Measurements from ENCODE around the gene GTF2F1.
"Not testable (repeated sequence)": the region's sequence is repeated elsewhere in the genome, so short reads cannot be mapped to it uniquely, and the experiment has no call there.

GTF2F1 gene

DNA sequence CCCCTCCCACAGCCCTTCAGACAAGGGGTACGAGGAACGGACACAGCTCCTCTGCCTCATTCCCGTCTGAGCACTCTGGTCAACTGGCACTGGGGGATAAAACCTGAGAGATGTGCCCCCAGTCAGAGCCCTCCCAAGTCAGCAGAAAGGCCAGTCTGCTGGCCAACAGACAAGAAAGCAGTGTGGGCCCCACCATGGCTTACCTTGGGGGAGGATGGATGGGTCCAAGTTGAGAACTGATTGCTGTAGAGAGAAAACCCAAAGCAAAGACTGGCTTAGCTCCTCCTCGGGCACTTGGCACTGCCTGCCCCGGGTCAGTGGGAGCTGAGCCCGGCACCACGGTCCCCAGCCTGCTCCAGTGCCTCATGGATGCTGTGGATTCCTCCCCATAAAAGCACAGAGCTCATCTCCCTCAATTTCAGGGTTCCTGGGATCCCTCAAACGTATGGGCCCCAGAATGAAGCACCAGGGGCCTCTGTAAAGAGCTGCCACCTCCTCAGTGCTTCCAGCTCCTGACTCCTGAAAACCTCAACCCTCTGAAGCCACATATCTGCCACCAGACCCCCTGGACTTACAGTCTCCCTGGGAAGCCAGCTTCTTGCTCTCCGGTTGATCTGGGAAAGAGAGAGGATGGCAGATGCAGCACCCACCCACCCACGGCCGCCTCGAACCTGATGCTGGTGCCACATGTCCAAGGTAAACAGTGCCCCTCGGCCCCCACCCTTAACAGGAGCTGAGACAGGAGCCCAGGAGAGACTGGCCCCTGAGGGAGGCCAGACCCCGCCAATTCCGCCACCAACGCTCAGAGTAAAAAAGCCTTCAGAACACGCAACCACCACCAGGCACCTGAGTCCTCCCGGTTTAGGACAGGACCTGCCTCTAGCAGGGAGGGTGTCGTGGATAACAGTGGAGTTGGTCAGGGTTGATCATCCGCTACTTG, 28.4 kb upstream of the GTF2F1 start:
- Histone ChIP-seq H3K4me3 (no peak overlapping the region), H3K27ac (no peak overlapping the region)

DNA sequence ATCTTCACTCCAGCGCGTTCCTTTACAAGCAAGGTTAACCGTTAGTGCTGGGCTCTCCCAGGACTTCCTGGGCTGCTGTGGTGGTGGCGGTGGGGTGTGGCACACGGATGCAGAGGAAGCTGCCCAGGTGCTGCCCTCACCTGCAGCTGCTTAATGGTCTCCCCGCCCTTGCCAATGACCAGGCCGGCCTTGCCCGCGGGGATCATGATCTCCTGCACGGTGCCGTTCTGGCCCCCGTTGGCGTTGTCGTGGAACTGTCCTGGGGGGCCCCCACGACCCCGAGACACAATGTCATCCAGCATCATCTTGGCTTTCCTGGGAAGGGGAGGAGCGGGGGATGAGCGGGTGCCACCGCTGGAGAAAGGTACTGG, 25.6 kb upstream of the GTF2F1 start:
- Histone ChIP-seq H3K4me3 (no peak overlapping the region), H3K27ac (no peak overlapping the region)

DNA sequence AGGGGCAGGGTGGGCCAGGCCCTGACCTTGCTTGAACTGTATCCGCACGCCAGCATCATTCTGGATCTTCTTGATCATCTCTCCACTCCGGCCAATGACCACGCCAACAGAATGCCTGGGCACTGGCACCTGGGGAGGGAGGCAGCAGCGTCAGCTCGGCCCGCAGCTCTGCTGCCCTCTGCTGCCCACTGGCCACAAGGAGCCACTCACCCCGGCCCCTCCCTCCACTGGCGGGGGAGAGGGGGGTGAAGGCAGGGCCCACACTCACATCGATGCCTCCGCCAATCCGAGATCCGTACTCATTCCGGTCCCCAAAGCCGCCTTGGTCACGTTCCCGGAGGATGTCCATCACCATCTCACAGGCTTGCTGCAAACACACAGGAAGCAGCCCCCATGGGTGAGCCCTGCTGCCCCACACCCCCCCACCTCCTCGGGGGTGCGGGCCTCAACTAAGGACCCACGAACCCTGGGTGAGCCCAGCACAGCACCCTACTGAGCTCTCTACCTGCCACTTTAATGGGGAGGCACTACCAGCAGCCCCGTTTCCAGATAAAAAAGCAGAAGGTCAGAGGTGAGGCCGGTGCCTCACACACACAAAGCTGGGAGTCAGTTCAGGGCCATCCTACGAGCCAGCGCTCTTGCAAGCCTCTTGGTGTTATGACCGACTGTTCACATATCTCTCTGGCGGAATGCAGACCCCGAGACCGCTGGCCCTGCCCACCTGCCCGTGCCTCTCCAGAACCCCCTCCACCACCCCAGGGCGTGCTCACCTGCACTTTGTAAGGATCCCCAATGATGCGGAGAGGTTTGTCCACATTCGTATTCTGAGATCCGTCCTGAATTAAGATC, 25.0 kb upstream of the GTF2F1 start:
- no peak overlapping the region for H3K4me3 ChIP-seq
- no peak overlapping the region for H3K27ac ChIP-seq

DNA sequence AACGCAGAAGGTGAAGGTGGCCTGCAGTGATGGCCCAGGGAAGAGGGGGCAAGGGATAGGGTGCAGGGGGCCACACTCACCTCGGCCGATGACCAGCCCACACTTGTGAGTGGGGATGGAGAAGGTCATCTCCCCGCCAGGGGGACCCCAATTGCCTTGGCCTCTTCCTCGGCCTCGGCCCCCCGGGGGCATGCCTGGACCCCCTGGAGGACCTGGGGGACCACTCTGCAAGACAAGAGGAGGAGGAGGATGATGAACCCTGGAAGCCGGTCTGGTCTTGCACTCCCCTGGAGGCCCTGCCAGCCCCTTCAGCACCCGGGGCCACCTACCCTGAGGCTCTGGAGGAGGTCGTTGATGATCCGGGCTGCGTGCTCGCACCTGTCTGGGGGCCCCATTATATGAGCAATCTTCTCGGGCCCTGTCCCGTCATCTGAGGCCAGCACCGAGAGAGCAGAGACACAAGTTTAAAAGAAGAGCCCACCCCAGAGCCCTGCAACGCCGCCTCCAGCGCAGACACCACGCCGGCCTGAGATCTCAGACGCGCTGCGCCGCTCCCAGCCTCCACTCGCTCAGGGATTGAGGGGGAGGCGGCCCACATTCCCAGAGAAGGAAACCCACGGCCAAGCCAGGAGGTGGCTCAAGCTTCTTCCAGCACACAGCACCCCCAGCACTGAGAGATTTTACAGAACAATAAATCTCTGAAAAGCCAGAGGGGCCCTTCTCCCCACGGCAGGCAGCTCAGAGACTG, 23.9 kb upstream of the GTF2F1 start:
- H3K4me3 ChIP-seq = no peak overlapping the region
- no peak overlapping the region for H3K27ac ChIP-seq

DNA sequence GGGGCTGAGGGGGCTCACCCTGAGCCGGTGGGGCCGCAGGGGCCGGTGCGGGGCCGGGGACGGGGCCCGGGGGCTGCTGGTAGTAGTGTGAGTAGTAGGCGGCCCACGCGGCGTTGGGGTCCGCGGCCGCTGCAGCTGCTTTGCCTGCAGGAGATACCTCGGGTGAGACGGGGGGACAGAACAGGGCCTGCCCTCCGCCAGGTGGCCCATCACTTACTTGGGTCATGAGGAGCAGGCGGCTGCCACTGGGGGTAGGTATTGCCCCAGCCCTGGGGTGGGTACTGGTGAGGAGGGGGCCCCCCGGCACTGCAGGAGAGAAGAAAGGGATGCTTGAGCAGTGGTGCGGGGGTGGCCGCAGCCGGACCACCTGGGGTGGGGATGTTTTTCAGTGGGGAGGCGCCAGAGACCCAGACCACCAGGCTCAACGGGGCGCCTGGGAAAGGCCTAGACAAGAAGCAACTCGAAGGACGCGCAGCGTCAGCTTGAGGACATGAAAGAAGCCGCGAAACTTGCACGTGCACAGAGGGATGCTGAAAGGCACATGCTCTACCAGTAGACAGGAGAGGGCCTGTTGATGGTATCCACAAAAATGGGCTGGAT, 22.7 kb upstream of the GTF2F1 start:
- no peak overlapping the region for H3K4me3 ChIP-seq
- H3K27ac ChIP-seq = no peak overlapping the region

DNA sequence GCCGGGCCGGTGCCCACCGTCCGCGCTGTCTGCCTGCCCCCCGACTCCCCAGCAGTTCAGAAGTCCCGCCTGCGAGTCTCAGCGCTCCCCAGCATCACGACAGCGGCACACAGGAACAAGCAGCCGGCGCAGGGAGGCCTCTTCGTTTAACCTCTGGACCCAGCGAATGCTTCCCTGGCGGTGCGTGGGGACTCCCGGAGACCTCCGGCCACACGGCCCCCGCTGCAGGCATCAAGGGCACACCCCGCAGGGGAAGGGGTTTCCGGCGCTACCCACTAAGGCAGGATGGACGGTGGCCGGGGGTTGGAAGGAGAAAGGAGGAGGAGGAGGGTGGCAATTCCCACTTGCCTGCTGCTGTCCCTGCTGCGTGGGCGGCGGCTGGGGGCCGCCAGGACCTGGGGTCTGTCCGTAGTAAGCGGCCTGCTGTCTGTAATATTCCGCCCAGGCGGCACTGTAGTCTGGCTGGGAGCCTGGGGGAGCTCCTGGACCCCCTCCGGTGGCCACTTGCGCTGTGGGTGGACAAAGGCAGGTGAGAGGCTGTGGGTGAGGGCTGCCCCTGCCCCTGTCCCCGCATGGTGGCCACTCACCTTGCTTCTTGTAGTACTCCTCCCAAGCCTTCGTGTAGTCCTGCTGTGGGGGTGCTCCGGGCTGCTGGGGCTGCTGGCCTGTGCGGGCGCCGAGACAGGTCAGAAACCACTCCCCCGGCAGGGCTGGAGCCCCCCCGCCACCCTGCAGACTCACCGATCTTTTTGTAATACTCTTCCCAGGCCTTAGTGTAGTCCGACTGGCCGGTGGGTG, 22.0 kb upstream of the GTF2F1 start:
- H3K4me3 ChIP-seq = no peak overlapping the region
- no peak overlapping the region for H3K27ac ChIP-seq

DNA sequence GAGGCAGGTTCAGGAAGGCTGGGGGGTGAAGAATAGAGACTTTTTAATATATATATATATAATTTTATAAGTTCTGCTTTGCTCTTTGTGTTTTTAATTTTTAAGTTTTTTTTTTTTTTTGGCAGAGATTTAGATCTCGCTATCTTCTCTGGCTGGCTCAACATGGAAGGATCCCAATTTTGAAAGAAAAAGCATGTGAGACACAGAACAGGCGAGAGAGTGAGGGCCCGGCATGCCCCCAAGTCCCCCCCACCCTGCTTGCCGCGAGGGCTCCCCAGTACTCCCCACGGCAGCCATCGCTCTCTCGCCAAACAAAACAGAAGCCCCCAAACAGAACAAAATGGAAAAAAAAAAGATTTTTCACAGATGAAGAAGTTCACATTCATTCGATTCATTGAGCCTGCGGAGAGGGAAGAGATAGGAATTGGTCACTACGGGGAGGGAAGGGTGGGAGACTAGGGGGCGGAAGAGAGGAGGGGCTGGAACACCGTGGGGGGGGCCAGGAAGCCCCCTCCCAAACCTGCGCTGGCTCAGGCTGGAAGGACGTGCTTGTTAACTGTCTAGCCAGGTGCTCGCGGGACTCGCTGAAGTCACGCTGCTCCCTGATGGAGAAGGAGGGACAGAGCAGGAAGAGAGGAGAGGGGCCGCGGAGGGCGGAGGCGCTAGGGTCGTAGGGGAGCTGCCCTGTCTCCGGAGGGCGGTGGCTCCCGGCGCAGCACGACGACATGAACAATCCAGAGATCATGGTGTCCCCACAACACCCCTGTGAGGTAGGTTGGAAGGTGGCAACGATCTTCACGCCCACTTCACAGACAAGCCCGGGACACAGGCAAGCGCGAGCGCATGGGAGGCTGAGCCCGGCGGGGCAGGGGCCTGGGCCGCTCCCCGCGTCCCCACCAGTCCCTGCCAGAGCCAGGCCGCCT, 21.0 kb upstream of the GTF2F1 start:
- H3K27ac ChIP-seq = peak overlapping the region in 1 of 21 experiments; percentile 57
- no peak overlapping the region for H3K4me3 ChIP-seq

DNA sequence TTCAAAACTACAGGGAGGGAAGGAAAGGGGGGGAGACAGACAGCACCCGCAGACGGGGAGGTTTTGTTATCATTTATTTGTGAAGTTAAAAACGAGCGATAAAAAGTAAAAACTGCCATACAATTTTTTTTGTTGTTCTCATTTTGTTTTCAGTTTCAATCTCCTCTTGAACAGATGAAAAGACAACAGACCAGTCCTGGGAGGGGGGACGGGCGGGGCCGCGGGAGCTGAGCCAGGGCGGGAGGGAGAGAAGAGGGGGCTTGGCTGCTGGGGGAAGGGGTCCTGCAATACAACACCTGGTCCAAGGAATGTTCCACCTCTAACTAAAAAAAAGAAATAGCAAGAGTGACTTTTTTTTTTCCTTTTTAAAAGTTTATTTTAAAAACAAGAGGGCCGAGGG, 20.3 kb upstream of the GTF2F1 start:
- H3K27ac ChIP-seq = peak overlapping the region in 1 of 21 experiments; percentile 57
- H3K4me3 ChIP-seq = no peak overlapping the region

DNA sequence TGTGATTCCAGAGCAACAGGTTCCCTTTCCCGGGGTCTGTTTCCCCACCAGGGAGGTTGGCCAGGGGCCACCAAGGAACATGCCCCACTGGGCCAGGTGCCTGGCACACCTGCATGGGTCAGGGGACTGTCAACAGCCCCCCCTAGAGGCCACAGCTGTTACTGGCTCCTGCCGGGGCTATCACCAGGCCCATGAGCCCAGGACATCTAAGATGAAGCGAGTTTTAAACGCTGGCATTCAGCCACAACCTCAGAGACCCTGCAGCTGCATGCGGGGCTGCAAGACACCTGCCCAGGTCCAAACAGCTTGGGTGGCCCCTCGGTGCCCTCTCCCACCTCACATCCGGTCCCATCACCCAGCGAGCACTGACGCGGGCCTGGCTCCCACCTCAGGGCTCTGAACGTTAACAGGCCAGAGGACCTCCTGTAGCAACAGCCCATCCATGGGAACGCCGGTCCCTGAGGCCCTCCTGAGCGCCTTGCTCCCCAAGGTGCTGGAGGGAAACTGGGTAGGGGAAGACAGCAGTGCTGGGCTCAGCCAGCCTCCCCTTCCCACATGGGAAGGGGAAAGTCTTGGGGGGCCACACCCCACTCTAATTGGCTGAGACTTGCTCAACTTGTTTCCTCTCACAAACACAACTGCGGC, 19.6 kb upstream of the GTF2F1 start:
- H3K27ac ChIP-seq = no peak overlapping the region

DNA sequence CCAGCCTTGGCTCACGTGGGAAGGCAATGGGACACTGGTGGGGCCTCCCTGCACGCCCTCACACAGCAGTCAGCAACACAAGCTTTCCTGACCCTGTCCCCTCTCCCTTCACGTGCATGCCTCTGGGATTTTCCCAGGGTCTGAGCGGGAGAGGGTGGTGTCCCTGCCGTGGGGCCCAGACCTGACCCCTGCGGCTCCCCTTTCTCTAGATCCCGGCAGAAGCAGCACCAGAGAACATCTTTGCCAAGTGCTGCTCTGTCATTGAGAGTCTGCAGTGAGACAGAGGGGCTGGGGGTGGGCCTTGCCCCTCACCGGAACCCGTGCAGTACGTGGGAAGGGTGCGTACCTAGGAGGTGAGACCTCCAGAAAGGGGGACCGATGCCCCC, 19.1 kb upstream of the GTF2F1 start:
- no peak overlapping the region for H3K4me3 ChIP-seq
- no peak overlapping the region for H3K27ac ChIP-seq

More for the DNA sequence above, 19.6 kb upstream of the GTF2F1 start:
- no peak overlapping the region for H3K4me3 ChIP-seq

DNA sequence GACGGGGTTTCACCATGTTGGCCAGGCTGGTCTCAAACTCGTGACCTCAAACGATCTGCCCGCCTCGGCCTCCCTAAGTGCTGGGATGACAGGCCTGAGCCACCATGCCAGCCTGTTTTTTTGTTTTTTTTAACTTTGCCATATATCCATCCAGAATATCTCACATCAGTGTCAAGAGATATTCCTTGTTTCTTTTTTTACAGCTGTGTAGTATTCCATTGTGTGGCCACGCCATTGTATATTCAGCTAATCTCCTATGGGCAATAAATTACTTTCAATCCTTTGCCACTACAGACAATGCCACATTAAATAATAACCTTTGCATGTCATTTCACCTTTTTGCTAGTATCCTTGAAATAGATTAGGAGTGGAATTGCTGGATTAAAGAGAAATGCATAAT, 16.4 kb upstream of the GTF2F1 start:
- no peak overlapping the region for H3K4me3 ChIP-seq
- H3K27ac ChIP-seq = no peak overlapping the region

DNA sequence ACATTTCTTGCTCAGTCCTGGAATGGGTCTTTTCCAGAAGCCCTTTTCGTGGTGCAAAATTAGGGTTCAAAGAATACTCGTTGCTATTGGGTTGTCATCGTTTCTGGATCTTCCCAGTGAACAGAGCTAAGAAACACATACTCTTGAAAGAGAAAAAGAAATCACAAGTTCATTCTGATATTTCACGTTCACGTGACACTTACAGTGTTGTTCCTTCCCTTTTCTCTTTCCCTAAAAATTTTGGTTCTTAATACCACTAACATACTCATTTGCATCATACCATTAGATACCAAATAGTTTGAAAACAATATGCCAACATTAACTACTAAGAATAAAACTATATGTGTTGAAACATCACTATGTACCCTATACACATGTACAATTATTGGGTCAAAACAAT, 13.4 kb upstream of the GTF2F1 start:
- no peak overlapping the region for H3K27ac ChIP-seq
- H3K4me3 ChIP-seq = no peak overlapping the region

DNA sequence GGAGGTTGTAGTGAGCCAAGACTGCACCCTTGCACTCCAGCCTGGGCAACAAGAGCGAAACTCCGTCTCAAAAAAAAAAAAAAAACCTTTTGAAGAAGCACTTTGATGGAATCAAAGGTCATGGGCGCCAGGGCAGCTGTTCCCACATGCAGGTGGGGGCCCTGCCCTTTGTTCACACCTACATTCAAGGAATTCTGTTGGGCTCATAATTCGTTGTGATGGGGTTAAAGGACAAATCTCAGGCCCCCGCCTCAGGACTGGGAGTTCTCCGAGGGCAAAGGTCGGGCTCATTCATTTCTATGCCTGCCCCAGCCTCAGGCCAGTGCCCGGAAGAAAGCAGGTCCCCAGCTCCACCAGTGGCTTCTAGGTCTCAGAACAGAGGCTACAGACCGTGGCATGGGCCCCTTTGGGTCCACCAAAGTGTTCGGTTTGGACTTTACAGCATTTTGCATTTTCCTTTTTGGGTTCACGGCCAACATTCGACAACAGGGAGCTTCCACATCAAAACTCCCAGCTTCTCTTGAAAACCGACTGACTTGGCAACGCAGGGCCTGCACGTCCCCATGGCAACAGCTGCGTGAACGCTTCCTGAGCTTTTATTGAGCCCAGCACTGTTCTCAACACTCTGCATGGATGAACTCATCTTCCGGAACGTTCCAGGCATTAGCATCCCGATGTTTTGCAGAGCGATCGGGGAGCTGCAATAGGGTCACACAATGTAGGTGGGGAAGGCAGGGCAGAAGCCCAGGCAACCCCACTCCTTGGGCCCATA, 10.1 kb upstream of the GTF2F1 start:
- no peak overlapping the region for H3K27ac ChIP-seq

DNA sequence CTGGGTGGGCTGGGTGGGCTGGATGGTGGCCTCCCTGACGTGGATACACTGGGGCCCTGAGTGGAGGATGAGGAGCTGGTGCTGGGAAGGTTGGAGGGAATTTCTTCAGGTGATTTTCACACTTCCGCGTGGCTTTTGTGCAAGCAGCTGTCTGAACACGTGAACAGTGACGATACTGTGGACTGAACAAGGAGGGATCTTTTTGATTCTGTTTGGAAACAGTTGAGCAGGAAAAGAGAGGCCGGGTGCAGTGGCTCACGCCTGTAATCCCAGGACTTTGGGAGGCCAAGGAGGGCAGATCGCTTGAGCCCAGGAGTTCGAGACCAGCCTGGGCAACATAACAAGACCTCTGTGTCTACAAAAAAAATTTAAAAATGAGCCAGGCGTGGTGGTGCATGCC, 9.1 kb upstream of the GTF2F1 start:
- Histone ChIP-seq H3K27ac (no peak overlapping the region), H3K4me3 (no peak overlapping the region)

More for the DNA sequence above, 10.1 kb upstream of the GTF2F1 start:
- no peak overlapping the region for H3K4me3 ChIP-seq

DNA sequence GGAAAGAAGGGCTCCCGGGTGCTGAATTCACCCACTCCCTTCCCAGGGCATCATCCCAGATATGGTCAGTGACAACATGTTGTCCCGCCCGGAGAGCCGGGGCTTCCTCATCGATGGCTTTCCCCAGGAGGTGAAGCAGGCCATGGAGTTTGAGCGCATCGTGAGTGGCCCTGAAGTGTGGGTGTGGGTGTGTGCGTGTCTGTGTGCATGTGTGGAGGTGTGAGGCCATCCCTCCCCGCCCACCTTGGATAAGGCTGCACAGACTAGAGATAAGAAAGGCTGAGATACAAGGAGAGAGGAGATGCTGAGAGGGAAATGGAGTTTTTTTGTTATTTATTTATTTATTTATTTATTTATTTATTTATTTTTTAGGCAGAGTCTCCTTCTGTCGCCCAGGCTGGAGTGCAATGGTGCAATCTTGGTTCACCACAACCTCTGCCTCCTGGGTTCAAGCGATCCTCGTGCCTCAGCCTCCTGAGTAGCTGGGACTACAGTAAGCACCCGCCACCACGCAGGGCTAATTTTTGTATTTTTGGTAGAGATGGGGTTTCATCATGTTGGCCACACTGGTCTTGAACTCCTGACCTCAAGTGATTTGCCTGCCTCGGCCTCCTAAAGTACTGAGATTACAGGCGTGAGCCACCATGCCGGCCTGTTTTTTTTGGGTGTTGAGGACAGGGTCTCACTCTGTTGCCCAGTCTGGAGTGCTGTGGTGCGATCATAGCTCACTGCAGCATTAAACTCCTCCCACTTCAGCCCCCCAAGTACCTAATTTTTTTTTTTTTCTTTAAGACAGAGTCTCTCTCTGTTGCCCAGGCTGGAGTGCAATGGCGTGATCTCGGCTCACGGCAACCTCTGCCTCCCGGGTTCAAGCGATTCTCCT, 7.3 kb upstream of the GTF2F1 start:
- H3K27ac ChIP-seq, H3K4me3 ChIP-seq: not testable (repeated sequence)

DNA sequence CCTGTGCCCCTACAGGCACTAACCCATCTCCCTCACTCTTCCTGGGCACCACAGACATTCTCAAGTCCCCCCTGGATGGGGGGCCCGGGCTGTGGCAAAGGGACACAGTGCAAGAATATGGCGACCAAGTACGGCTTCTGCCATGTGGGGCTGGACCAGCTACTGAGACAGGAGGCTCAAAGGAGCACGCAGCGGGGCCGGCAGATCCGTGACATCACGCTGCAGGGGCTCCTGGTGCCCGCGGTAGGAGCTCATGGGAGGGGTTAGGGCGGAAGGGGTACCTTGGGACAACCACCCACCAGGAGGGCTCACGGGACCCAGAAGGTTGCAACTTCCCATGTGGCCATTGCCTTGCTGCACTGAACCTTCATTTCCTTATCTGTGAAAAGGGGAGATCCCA, 3.3 kb upstream of the GTF2F1 start:
- no peak overlapping the region for H3K27ac ChIP-seq
- no peak overlapping the region for H3K4me3 ChIP-seq
